ENCODE results near the gene ALG11.
"Not testable (repeated sequence)": the region's sequence is repeated elsewhere in the genome, so short reads cannot be mapped to it uniquely, and the experiment has no call there.

ALG11 gene

GRCh38 chr13:52011632-52012511, at the start of gene ALG11:
TSS of gene ALG11 (plus strand) at chr13:52012398. CDS start at chr13:52012419, 21 bp downstream.
- ATAC-seq (peak; percentile 99), DNase-seq (peak; percentile 99)

GRCh38 chr13:51966186-51966585, 46.0 kb upstream of the ALG11 start:
- ATAC-seq (no peak), DNase-seq (no peak)

GRCh38 chr13:51967482-51968446, 44.4 kb upstream of the ALG11 start:
- ATAC-seq: no peak
- DNase-seq: no peak

- DNase-seq (no peak), ATAC-seq (no peak)
Measured at GRCh38 chr13:51970349-51970748, 41.8 kb upstream of the ALG11 start.

GRCh38 chr13:51971520-51972426, 40.4 kb upstream of the ALG11 start:
- DNase-seq (no peak), ATAC-seq (no peak)

- no peak for DNase-seq
- ATAC-seq: no peak
Measured at GRCh38 chr13:51974482-51974881, 37.7 kb upstream of the ALG11 start.

- ATAC-seq (peak; percentile 51), DNase-seq (no peak)
Measured at GRCh38 chr13:51976423-51976822, 35.8 kb upstream of the ALG11 start.

- DNase-seq (no peak), ATAC-seq (no peak)
Measured at GRCh38 chr13:51976890-51977289, 35.3 kb upstream of the ALG11 start.

- ATAC-seq (no peak), DNase-seq (no peak)
Measured at GRCh38 chr13:51977625-51978024, 34.6 kb upstream of the ALG11 start.

- ATAC-seq: no peak
- DNase-seq: no peak
Measured at GRCh38 chr13:51978796-51979556, 33.2 kb upstream of the ALG11 start.

- no peak for ATAC-seq
- DNase-seq: no peak
Measured at GRCh38 chr13:51980908-51981307, 31.3 kb upstream of the ALG11 start.

- DNase-seq (no peak), ATAC-seq (no peak)
Measured at GRCh38 chr13:51981355-51981754, 30.8 kb upstream of the ALG11 start.

- ATAC-seq: not testable (repeated sequence)
Measured at GRCh38 chr13:51983292-51983691, 28.9 kb upstream of the ALG11 start.

GRCh38 chr13:51984904-51985303, 27.3 kb upstream of the ALG11 start:
- not testable (repeated sequence) for ATAC-seq

More at GRCh38 chr13:51983292-51983691, 28.9 kb upstream of the ALG11 start:
- not testable (repeated sequence) for DNase-seq

GRCh38 chr13:51988988-51989618, 23.1 kb upstream of the ALG11 start:
- no peak for DNase-seq
- ATAC-seq: no peak

More at GRCh38 chr13:51984904-51985303, 27.3 kb upstream of the ALG11 start:
- DNase-seq: not testable (repeated sequence)

GRCh38 chr13:51993713-51994112, 18.5 kb upstream of the ALG11 start:
- ATAC-seq: no peak
- DNase-seq: no peak

GRCh38 chr13:51995677-51996551, 16.3 kb upstream of the ALG11 start:
- ATAC-seq: no peak
- no peak for DNase-seq

GRCh38 chr13:51996641-51997040, 15.6 kb upstream of the ALG11 start:
- ATAC-seq (no peak), DNase-seq (no peak)

- ATAC-seq: no peak
Measured at GRCh38 chr13:51997186-51997585, 15.0 kb upstream of the ALG11 start.

More at GRCh38 chr13:51997186-51997585, 15.0 kb upstream of the ALG11 start:
- no peak for DNase-seq
